ENCODE results near the gene MYL2. TPM values are rescaled to one million over a fixed set of nuclear protein-coding genes. Genes with fewer than 3 reads are reported as not detected.

MYL2 gene
- total and polyA plus RNA-seq, 12 donors, result 9,270 to 56,186 (median 26,130) TPM

DNA sequence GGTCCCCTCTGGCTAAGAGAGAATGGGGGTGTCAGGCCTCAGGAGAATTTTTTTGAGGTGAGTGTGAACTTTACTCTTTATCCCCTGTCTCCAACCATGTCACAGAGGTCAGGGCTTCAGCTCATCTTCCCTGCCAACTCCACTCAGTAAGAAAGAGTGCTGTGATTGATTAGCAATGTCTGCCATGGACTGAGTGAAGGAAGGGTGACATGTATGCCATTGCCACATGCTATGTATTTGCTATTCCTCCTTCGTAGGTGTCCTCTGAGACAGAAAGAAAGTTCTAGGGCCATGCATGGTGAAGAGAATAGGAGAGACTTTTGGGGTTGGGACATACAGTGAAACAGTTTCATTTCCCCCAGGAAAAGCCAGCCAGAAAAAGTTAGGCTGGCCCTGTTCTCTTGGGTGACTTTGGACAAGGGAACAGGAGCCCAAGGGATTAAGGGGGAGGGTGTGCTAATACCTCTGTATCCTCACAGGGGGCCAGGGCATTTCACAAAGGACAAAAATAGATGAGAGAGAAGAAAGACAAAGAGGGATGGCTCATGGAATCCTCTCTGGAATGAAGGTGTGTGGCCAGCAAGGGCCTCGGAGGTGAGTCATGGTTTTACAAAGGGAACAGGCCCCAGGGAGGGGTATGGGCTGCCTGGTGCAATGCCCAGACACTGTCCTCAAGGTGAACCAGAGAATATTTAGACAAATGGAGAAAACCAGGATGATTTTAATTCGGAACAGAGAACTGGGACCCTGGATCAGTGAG lies 13.9 kb upstream of the MYL2 start:
- Histone ChIP-seq H3K36me3 (no peaks in the 10 kb centered on the region), H3K9me3 (no peaks in the 10 kb centered on the region), H3K4me1 (peaks cover 0 to 39% (median 5%) of the 10 kb centered on the region in 9 donors), H3K27ac (peak overlapping the region in 5 of 10 donors; percentile 20 to 92 (median 64)), H3K4me3 (no peak overlapping the region), H3K27me3 (peaks cover 0 to 37% (median 6%) of the 10 kb centered on the region in 7 donors)
- ATAC-seq (peak in 3 of 8 donors; percentile 20 to 51 (median 24)), DNase-seq (no peak)
- 62 to 63% methylated on average over 3 of the region's 3 CpGs for WGBS, 2 donors
- TF ChIP-seq, protein P1, sequence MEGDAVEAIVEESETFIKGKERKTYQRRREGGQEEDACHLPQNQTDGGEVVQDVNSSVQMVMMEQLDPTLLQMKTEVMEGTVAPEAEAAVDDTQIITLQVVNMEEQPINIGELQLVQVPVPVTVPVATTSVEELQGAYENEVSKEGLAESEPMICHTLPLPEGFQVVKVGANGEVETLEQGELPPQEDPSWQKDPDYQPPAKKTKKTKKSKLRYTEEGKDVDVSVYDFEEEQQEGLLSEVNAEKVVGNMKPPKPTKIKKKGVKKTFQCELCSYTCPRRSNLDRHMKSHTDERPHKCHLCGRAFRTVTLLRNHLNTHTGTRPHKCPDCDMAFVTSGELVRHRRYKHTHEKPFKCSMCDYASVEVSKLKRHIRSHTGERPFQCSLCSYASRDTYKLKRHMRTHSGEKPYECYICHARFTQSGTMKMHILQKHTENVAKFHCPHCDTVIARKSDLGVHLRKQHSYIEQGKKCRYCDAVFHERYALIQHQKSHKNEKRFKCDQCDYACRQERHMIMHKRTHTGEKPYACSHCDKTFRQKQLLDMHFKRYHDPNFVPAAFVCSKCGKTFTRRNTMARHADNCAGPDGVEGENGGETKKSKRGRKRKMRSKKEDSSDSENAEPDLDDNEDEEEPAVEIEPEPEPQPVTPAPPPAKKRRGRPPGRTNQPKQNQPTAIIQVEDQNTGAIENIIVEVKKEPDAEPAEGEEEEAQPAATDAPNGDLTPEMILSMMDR (IDR thresholded peaks at IDR 0.05), result no peak
- intact Hi-C loops (cut with DNase I), result loop anchor here in 1 of 10 donors (10.0 kb wide), 1 partner anchor 371 kb away; no protein-coding TSS in a partner anchor

DNA sequence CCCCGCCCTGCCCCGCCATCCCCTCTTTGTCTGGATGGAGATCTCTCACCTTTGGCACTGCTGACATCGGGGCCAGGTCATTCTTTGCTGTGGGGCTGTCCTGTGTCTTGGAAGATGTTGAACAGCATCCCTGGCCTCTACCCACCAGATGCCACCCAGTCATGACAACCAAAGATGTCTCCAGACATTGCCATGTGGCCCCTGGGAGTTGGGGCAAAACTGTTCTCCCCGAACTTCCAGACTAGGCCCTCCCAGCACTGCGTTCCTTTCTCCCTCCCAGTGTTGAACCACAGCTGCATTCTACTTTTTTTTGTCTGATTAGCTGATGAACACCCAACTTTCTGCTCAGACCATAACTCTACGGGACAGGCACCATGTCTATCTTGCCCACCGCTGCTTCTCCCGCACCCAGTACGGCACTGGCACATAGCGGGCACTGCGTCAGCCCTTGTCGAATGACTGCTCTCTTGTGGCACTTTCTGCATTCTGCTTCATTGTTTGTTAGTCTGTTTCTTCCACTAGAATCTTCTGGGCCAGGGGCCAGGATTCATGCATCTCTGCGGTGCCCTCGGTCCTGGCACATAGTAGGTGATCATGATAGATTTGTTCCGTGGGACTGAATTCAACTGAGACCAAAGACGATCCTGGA lies 13.1 kb upstream of the MYL2 start:
- Histone ChIP-seq H3K4me1 (peaks cover 0 to 39% (median 5%) of the 10 kb centered on the region in 9 donors), H3K4me3 (no peak overlapping the region), H3K27me3 (peaks cover 0 to 41% (median 6%) of the 10 kb centered on the region in 7 donors), H3K36me3 (no peaks in the 10 kb centered on the region), H3K27ac (peak overlapping the region in 5 of 10 donors; percentile 20 to 92 (median 64)), H3K9me3 (no peaks in the 10 kb centered on the region)
- 87 to 89% methylated on average over 16 of the region's 16 CpGs for WGBS, 2 donors
- DNase-seq (no peak), ATAC-seq (no peak)
- intact Hi-C loops (cut with DNase I), result loop anchor here in 1 of 10 donors (10.0 kb wide), 1 partner anchor 371 kb away; no protein-coding TSS in a partner anchor
- TF ChIP-seq, protein P1 (IDR thresholded peaks at IDR 0.05), result no peak

DNA sequence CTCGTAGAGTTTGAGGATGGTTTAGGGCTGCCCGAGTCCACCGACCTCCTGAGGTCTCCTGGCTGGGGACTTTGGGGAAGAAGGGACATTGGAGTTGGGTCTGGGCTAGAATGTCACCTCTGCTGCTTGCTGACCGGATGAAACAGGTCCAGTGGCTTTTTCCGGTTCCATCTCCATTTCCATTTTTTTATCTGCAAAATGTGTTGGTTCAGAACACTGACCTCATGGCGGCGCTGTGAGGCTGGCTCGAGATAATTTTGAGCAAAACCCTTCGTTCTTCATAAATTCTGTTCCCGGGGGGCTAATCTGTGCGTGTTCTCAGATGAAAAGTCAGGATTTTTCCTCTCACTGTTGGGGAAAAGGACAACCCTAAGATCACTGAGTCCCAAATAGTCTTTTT lies 11.7 kb upstream of the MYL2 start:
- WGBS, 2 donors, result 15 to 25% methylated on average over 11 of the region's 11 CpGs
- intact Hi-C loops (cut with DNase I), result loop anchor here in 1 of 10 donors (10.0 kb wide), 1 partner anchor 373 kb away; no protein-coding TSS in a partner anchor

More for the DNA sequence above, 11.7 kb upstream of the MYL2 start:
- Histone ChIP-seq H3K27me3 (peaks cover 0 to 38% (median 0%) of the 10 kb centered on the region in 7 donors), H3K36me3 (no peaks in the 10 kb centered on the region), H3K9me3 (no peaks in the 10 kb centered on the region), H3K4me1 (peaks cover 0 to 49% (median 4%) of the 10 kb centered on the region in 9 donors), H3K4me3 (peak overlapping the region in 6 of 10 donors; percentile 15 to 37 (median 24)), H3K27ac (peak overlapping the region in 7 of 10 donors; percentile 44 to 92 (median 88))
- TF ChIP-seq, protein P1 (IDR thresholded peaks at IDR 0.05), result peak in 7 of 9 donors; percentile 9 to 43 (median 28)
- no peak for DNase-seq
- ATAC-seq, result no peak
